ENCODE measurements around the gene GABBR2. TPM values are rescaled to one million over a fixed set of nuclear protein-coding genes. Genes with fewer than 3 reads are reported as not detected.

Gene GABBR2
- total and polyA plus RNA-seq, 9 of the 15 experiments (the other 6 are each of a cell fraction or from before 2014, with no cell fraction given): 0.15 to 1.9 (median 0.32) TPM

DNA sequence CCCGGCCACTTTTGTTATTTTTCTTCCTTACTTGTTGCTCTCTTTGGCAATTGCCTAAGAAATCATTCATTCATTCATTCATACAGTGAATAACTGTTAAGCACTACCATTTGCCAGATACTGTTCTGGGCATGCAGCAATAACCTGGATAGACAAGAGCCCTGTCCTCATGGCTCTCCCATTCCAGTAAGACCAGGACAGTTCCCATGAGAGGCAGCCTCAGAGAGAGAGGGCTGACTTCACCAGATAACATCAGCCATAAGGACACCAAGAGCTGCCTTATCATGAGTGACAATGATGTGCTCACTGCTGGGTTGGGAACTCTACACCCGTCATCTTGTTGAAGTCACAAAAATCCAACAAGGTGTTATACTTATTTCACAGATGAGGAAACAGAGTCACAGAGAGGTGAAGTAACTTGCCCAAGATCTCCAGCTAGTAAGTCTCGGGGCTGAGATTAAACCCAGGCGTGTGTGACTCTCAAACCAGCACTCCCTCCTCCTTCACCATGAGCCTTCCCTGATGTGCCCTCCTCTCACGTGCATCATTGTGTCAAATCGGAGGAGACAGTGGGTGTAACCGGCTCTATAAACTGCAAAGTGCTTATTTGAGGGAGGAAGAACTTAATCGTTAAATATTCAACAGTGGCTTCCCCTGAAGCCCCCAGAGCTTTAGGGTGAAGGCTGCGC, 392.1 kb downstream of the GABBR2 start (continued):
- no peak for TF ChIP-seq ZNF707 (CRISPR knock-in tag; conservative IDR thresholded peaks at IDR 0.05)
- TF ChIP-seq, protein P1, sequence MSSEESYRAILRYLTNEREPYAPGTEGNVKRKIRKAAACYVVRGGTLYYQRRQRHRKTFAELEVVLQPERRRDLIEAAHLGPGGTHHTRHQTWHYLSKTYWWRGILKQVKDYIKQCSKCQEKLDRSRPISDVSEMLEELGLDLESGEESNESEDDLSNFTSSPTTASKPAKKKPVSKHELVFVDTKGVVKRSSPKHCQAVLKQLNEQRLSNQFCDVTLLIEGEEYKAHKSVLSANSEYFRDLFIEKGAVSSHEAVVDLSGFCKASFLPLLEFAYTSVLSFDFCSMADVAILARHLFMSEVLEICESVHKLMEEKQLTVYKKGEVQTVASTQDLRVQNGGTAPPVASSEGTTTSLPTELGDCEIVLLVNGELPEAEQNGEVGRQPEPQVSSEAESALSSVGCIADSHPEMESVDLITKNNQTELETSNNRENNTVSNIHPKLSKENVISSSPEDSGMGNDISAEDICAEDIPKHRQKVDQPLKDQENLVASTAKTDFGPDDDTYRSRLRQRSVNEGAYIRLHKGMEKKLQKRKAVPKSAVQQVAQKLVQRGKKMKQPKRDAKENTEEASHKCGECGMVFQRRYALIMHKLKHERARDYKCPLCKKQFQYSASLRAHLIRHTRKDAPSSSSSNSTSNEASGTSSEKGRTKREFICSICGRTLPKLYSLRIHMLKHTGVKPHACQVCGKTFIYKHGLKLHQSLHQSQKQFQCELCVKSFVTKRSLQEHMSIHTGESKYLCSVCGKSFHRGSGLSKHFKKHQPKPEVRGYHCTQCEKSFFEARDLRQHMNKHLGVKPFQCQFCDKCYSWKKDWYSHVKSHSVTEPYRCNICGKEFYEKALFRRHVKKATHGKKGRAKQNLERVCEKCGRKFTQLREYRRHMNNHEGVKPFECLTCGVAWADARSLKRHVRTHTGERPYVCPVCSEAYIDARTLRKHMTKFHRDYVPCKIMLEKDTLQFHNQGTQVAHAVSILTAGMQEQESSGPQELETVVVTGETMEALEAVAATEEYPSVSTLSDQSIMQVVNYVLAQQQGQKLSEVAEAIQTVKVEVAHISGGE (CRISPR knock-in tag; IDR thresholded peaks at IDR 0.05): no peak
- TF ChIP-seq RFX7 (CRISPR knock-in tag; IDR thresholded peaks at IDR 0.05): no peak
- TF ChIP-seq, protein P2, sequence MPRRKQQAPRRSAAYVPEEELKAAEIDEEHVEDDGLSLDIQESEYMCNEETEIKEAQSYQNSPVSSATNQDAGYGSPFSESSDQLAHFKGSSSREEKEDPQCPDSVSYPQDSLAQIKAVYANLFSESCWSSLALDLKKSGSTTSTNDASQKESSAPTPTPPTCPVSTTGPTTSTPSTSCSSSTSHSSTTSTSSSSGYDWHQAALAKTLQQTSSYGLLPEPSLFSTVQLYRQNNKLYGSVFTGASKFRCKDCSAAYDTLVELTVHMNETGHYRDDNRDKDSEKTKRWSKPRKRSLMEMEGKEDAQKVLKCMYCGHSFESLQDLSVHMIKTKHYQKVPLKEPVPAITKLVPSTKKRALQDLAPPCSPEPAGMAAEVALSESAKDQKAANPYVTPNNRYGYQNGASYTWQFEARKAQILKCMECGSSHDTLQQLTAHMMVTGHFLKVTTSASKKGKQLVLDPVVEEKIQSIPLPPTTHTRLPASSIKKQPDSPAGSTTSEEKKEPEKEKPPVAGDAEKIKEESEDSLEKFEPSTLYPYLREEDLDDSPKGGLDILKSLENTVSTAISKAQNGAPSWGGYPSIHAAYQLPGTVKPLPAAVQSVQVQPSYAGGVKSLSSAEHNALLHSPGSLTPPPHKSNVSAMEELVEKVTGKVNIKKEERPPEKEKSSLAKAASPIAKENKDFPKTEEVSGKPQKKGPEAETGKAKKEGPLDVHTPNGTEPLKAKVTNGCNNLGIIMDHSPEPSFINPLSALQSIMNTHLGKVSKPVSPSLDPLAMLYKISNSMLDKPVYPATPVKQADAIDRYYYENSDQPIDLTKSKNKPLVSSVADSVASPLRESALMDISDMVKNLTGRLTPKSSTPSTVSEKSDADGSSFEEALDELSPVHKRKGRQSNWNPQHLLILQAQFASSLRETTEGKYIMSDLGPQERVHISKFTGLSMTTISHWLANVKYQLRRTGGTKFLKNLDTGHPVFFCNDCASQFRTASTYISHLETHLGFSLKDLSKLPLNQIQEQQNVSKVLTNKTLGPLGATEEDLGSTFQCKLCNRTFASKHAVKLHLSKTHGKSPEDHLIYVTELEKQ (CRISPR knock-in tag; IDR thresholded peaks at IDR 0.05): no peak
- no peak for TF ChIP-seq NRF1 (conservative IDR thresholded peaks at IDR 0.05 in 1 of 2, IDR thresholded peaks at IDR 0.05 in 1 of 2)
- TF ChIP-seq, protein P3, sequence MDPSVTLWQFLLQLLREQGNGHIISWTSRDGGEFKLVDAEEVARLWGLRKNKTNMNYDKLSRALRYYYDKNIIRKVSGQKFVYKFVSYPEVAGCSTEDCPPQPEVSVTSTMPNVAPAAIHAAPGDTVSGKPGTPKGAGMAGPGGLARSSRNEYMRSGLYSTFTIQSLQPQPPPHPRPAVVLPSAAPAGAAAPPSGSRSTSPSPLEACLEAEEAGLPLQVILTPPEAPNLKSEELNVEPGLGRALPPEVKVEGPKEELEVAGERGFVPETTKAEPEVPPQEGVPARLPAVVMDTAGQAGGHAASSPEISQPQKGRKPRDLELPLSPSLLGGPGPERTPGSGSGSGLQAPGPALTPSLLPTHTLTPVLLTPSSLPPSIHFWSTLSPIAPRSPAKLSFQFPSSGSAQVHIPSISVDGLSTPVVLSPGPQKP (CRISPR knock-in tag; IDR thresholded peaks at IDR 0.05): no peak
- TF ChIP-seq, protein P4, sequence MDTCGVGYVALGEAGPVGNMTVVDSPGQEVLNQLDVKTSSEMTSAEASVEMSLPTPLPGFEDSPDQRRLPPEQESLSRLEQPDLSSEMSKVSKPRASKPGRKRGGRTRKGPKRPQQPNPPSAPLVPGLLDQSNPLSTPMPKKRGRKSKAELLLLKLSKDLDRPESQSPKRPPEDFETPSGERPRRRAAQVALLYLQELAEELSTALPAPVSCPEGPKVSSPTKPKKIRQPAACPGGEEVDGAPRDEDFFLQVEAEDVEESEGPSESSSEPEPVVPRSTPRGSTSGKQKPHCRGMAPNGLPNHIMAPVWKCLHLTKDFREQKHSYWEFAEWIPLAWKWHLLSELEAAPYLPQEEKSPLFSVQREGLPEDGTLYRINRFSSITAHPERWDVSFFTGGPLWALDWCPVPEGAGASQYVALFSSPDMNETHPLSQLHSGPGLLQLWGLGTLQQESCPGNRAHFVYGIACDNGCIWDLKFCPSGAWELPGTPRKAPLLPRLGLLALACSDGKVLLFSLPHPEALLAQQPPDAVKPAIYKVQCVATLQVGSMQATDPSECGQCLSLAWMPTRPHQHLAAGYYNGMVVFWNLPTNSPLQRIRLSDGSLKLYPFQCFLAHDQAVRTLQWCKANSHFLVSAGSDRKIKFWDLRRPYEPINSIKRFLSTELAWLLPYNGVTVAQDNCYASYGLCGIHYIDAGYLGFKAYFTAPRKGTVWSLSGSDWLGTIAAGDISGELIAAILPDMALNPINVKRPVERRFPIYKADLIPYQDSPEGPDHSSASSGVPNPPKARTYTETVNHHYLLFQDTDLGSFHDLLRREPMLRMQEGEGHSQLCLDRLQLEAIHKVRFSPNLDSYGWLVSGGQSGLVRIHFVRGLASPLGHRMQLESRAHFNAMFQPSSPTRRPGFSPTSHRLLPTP (IDR thresholded peaks at IDR 0.05; ENCODE audit: borderline replicate concordance, extremely low read depth, insufficient read length): no peak
- TF ChIP-seq POLR3G (IDR thresholded peaks at IDR 0.05; ENCODE audit: extremely low read depth, insufficient read length, insufficient replicate concordance): no peak
- TF ChIP-seq PPARD (CRISPR knock-in tag; IDR thresholded peaks at IDR 0.05): no peak
- TF ChIP-seq HDGF (IDR thresholded peaks at IDR 0.05): no peak
- TF ChIP-seq NFIX (CRISPR knock-in tag; IDR thresholded peaks at IDR 0.05; ENCODE audit: low read depth): no peak
- TF ChIP-seq HNRNPK (IDR thresholded peaks at IDR 0.05; ENCODE audit: low read depth, low read length, poor library complexity, severe bottlenecking): no peak
- TF ChIP-seq ZNF668 (CRISPR knock-in tag; IDR thresholded peaks at IDR 0.05): no peak
- TF ChIP-seq ZNF507 (tag; conservative IDR thresholded peaks at IDR 0.05): no peak

Data from K562 (cell line).